Measurements from ENCODE around the gene SRPRA.
"Not testable (repeated sequence)": the region's sequence is repeated elsewhere in the genome, so short reads cannot be mapped to it uniquely, and the experiment has no call there.

Gene SRPRA

GRCh38 chr11:126282736-126283591, 14.3 kb upstream of the SRPRA start, which contains the start of gene TIRAP:
Gene TIRAP (plus strand): TSS chr11:126283093. CDS start chr11:126290895, 7,802 bp downstream.
- peak; percentile 77 for DNase-seq (ENCODE audit: low spot score)

- peak; percentile 41 for DNase-seq (ENCODE audit: low spot score)
Measured at GRCh38 chr11:126282361-126282735, 13.7 kb upstream of the SRPRA start.

GRCh38 chr11:126281666-126282175, 13.0 kb upstream of the SRPRA start:
- DNase-seq (ENCODE audit: low spot score) = no peak

GRCh38 chr11:126281245-126281644, 12.6 kb upstream of the SRPRA start:
- no peak for DNase-seq (ENCODE audit: low spot score)

- no peak for DNase-seq (ENCODE audit: low spot score)
Measured at GRCh38 chr11:126280595-126280994, 11.9 kb upstream of the SRPRA start.

- no peak for DNase-seq (ENCODE audit: low spot score)
Measured at GRCh38 chr11:126279191-126279590, 10.5 kb upstream of the SRPRA start.

- no peak for DNase-seq (ENCODE audit: low spot score)
Measured at GRCh38 chr11:126277780-126278179, 9.1 kb upstream of the SRPRA start.

GRCh38 chr11:126277322-126277721, 8.6 kb upstream of the SRPRA start:
- no peak for DNase-seq (ENCODE audit: low spot score)

GRCh38 chr11:126268361-126268707, 361 bp downstream of the SRPRA start:
- peak; percentile 22 for DNase-seq (ENCODE audit: low spot score)

- no peak for DNase-seq (ENCODE audit: low spot score)
Measured at GRCh38 chr11:126267650-126268049, 1.0 kb downstream of the SRPRA start.

GRCh38 chr11:126265811-126266210, 2.9 kb downstream of the SRPRA start:
- DNase-seq (ENCODE audit: low spot score) = no peak

GRCh38 chr11:126263489-126263888, 5.2 kb downstream of the SRPRA start:
- DNase-seq (ENCODE audit: low spot score) = no peak

- no peak for DNase-seq (ENCODE audit: low spot score)
Measured at GRCh38 chr11:126262216-126262615, 6.5 kb downstream of the SRPRA start.

GRCh38 chr11:126257764-126258163, 10.9 kb downstream of the SRPRA start:
- DNase-seq (ENCODE audit: low spot score) = no peak

GRCh38 chr11:126257144-126257543, 11.6 kb downstream of the SRPRA start:
- DNase-seq (ENCODE audit: low spot score) = no peak

GRCh38 chr11:126256216-126256615, 12.5 kb downstream of the SRPRA start:
- DNase-seq (ENCODE audit: low spot score) = no peak

- not testable (repeated sequence) for DNase-seq (ENCODE audit: low spot score)
Measured at GRCh38 chr11:126255507-126255906, 13.2 kb downstream of the SRPRA start.

GRCh38 chr11:126254819-126255218, 13.9 kb downstream of the SRPRA start:
- DNase-seq (ENCODE audit: low spot score) = no peak

- DNase-seq (ENCODE audit: low spot score) = no peak
Measured at GRCh38 chr11:126253265-126253664, 15.4 kb downstream of the SRPRA start.

- DNase-seq (ENCODE audit: low spot score) = no peak
Measured at GRCh38 chr11:126246636-126247035, 22.1 kb downstream of the SRPRA start.

GRCh38 chr11:126233391-126233790, 35.3 kb downstream of the SRPRA start:
- no peak for DNase-seq (ENCODE audit: low spot score)

GRCh38 chr11:126232683-126233082, 36.0 kb downstream of the SRPRA start:
- DNase-seq (ENCODE audit: low spot score) = no peak

- no peak for DNase-seq (ENCODE audit: low spot score)
Measured at GRCh38 chr11:126231725-126232459, 36.8 kb downstream of the SRPRA start.
